Measurements from ENCODE around the gene PIKFYVE. TPM values are rescaled to one million over a fixed set of nuclear protein-coding genes. Genes with fewer than 3 reads are reported as not detected.
A peak's percentile ranks its signal among the peaks of the same experiment; 100 is the strongest.

Gene PIKFYVE
- total RNA-seq, 1 experiment from 2014 or later: 32.1 TPM

- TF ChIP-seq CTCF (conservative IDR thresholded peaks at IDR 0.05; ENCODE audit: low read depth, low read length): no peak
- no peak for TF ChIP-seq EZH2 (IDR thresholded peaks at IDR 0.05; ENCODE audit: borderline replicate concordance, low read depth, low read length, poor library complexity, severe bottlenecking)
- POLR2A ChIA-PET (ENCODE audit: low non-redundant PET): no interaction called here
- no peak for DNase-seq (ENCODE audit: low spot score)
- H3K4me1 ChIP-seq (ENCODE audit: insufficient read depth, low read length, poor library complexity, severe bottlenecking): peaks cover 10% of the 10 kb centered on the region
- no peak overlapping the region for H3K27ac ChIP-seq (ENCODE audit: low read depth, low read length, poor library complexity, severe bottlenecking)
- H3K27me3 ChIP-seq (replicated peaks; ENCODE audit: insufficient read depth, low read depth, low read length, poor library complexity): no peaks in the 10 kb centered on the region
- H3K4me3 ChIP-seq (ENCODE audit: low read depth, low read length, poor library complexity, severe bottlenecking): no peak overlapping the region
- H3K36me3 ChIP-seq (ENCODE audit: insufficient read depth, low read length, poor library complexity, severe bottlenecking): peaks cover 73% of the 10 kb centered on the region
- CTCF ChIA-PET: no interaction called here
- intact Hi-C loops (cut with micrococcal nuclease; ENCODE audit: unreplicated experiment): loop anchor here (10.0 kb wide), 1 partner anchor 506 kb away; no protein-coding TSS in a partner anchor
- no TSS peak for BruUV-seq (replicated peaks)
- H3K9me3 ChIP-seq (ENCODE audit: low read depth, low read length, poor library complexity, severe bottlenecking): no peaks in the 10 kb centered on the region
Observed at GRCh38 chr2:208251098-208251497, 15.0 kb upstream of the PIKFYVE start.

- Histone ChIP-seq H3K27ac (ENCODE audit: low read depth, low read length, poor library complexity, severe bottlenecking) (peak overlapping the region; percentile 84), H3K9me3 (ENCODE audit: low read depth, low read length, poor library complexity, severe bottlenecking) (no peaks in the 10 kb centered on the region), H3K36me3 (ENCODE audit: insufficient read depth, low read length, poor library complexity, severe bottlenecking) (peaks cover 57% of the 10 kb centered on the region), H3K27me3 (replicated peaks; ENCODE audit: insufficient read depth, low read depth, low read length, poor library complexity) (no peaks in the 10 kb centered on the region), H3K4me1 (ENCODE audit: insufficient read depth, low read length, poor library complexity, severe bottlenecking) (peaks cover 10% of the 10 kb centered on the region), H3K4me3 (ENCODE audit: low read depth, low read length, poor library complexity, severe bottlenecking) (peak overlapping the region; percentile 100)
- DNase-seq (ENCODE audit: low spot score): no peak
- BruUV-seq (replicated peaks): no TSS peak
- TF ChIP-seq EZH2 (IDR thresholded peaks at IDR 0.05; ENCODE audit: borderline replicate concordance, low read depth, low read length, poor library complexity, severe bottlenecking) (no peak), CTCF (conservative IDR thresholded peaks at IDR 0.05; ENCODE audit: low read depth, low read length) (no peak)
- intact Hi-C loops (cut with micrococcal nuclease; ENCODE audit: unreplicated experiment): loop anchor here (10.0 kb wide), 1 partner anchor 508 kb away; no protein-coding TSS in a partner anchor
- POLR2A ChIA-PET (ENCODE audit: low non-redundant PET): no interaction called here
- CTCF ChIA-PET: interaction anchor here (0.5 kb wide), 1 partner anchor 1408 kb away, joined by 3 read pairs; no protein-coding TSS in a partner anchor
Observed at GRCh38 chr2:208252716-208253492, 13.2 kb upstream of the PIKFYVE start.

DNA sequence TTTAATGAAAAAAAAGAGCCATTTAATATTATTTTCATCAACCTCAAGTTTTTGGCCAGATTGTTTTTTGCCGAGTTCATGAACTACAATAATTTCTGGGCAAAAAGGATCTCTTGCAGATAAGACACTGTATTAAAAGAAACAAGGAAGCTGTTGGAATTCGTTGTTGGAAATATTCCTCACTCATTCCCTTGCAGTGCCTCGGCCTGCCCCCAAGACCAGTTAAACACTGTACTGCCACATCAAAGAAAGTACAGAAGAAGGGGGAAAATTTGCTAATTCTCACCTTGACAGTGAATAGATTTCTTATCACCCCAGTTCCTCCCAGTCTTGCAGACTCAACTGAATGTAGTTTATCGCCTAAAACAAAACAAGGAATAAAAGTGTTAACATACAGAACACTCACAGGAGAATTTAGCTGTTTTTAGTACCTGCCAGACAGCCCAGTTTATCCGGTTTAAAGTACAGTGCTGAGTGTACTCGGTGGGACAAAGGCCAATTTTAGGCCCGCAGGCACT, 12.4 kb upstream of the PIKFYVE start:
- CTCF ChIA-PET: interaction anchor here (0.7 to 0.8 kb wide), 2 partner anchors 13 to 152 kb away, joined by 3 to 5 read pairs; partner anchors contain the start of gene PIKFYVE

More for the DNA sequence above, 12.4 kb upstream of the PIKFYVE start:
- POLR2A ChIA-PET (ENCODE audit: low non-redundant PET): no interaction called here
- intact Hi-C loops (cut with micrococcal nuclease; ENCODE audit: unreplicated experiment): loop anchor here (1.0 to 10.0 kb wide), 2 partner anchors 78 to 509 kb away; no protein-coding TSS in a partner anchor
- H3K27me3 ChIP-seq (replicated peaks; ENCODE audit: insufficient read depth, low read depth, low read length, poor library complexity): no peaks in the 10 kb centered on the region
- no peaks in the 10 kb centered on the region for H3K9me3 ChIP-seq (ENCODE audit: low read depth, low read length, poor library complexity, severe bottlenecking)
- H3K4me3 ChIP-seq (ENCODE audit: low read depth, low read length, poor library complexity, severe bottlenecking): peak overlapping the region; percentile 100
- H3K36me3 ChIP-seq (ENCODE audit: insufficient read depth, low read length, poor library complexity, severe bottlenecking): peaks cover 50% of the 10 kb centered on the region
- no peak for TF ChIP-seq EZH2 (IDR thresholded peaks at IDR 0.05; ENCODE audit: borderline replicate concordance, low read depth, low read length, poor library complexity, severe bottlenecking)
- no peak for TF ChIP-seq CTCF (conservative IDR thresholded peaks at IDR 0.05; ENCODE audit: low read depth, low read length)
- H3K27ac ChIP-seq (ENCODE audit: low read depth, low read length, poor library complexity, severe bottlenecking): peak overlapping the region; percentile 84
- H3K4me1 ChIP-seq (ENCODE audit: insufficient read depth, low read length, poor library complexity, severe bottlenecking): peaks cover 10% of the 10 kb centered on the region
- TSS peak; percentile 35 for BruUV-seq (replicated peaks)
- no peak for DNase-seq (ENCODE audit: low spot score)

Data from A673 (cell line).